Activated naive CD4-positive, alpha-beta T cell treated with anti-CD3 and anti-CD28 coated beads, Interleukin-2, amount 50 U/mL, for 72 hours (primary cell): ENCODE results near the gene OR2AT4. TPM values are rescaled to one million over a fixed set of nuclear protein-coding genes. Genes with fewer than 3 reads are reported as not detected.

Experiments
- total RNA-seq, 2 donors: library from RNA; stranded (reverse); gene quantifications; one replicate each; pipeline ENCODE4 v1.2.3, GENCODE V29; 2022

The OR2AT4 gene
- total RNA-seq, 2 donors from 2014 or later, result not detected

Other genes starting within 250 kb of the OR2AT4 start
- 10 to 100 TPM; 13.9 to 14.5 TPM for gene XRRA1, start 147.8 kb downstream of the OR2AT4 start, total RNA-seq
- 100 to 1,000 TPM in 1 of 2 donors, 10 to 100 TPM in 1; 79.1 to 131 TPM for gene SPCS2, start 147.6 kb downstream of the OR2AT4 start, total RNA-seq
- gene NEU3, start 107.9 kb downstream of the OR2AT4 start, total RNA-seq, result 10 to 100 TPM; 18.3 to 23.0 TPM
- gene SLCO2B1, start 54.2 kb upstream of the OR2AT4 start, total RNA-seq, result not detected
- gene TPBGL, start 143.9 kb upstream of the OR2AT4 start, total RNA-seq, result under 1 TPM; 0.07 to 0.68 TPM